ENCODE data around the gene LRRC61. TPM values are rescaled to one million over a fixed set of nuclear protein-coding genes. Genes with fewer than 3 reads are reported as not detected.
"Not testable (repeated sequence)": the region's sequence is repeated elsewhere in the genome, so short reads cannot be mapped to it uniquely, and the experiment has no call there.

LRRC61 gene
- total RNA-seq, 2 experiments from 2014 or later: 3.1 to 5.0 TPM

DNA sequence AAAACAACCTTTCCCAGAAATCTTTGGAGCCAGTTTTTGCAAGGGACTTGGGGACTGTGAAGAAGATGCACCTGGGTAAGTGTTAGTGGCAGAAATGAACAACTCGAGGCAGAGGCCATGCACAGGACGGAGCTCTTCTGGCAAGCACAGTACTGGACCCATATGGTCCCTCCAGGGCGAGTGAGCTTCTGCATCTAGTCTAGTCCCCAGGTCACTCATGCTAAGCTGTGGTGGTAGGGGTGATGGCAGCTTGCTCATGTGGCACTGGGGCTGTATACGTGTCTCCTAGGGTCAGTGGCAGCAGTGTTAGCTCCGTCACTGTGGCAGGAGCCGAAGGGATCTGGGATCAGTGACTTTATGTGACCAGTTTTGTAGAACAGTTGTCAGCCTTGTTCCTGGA lies 9.3 kb upstream of the LRRC61 start:
- intact Hi-C loops (cut with DNase I, micrococcal nuclease): no loop called here
- no peak overlapping the region for H3K27ac ChIP-seq (ENCODE audit: low read depth in 1 of 2, low read length in 2 of 2)
- Mint-ChIP-seq H3K27me3 (no peaks in the 10 kb centered on the region), H3K36me3 (ENCODE audit: low read depth) (peaks cover 5% of the 10 kb centered on the region), H3K4me1 (ENCODE audit: low read depth) (no peaks in the 10 kb centered on the region), H3K27ac (no peak overlapping the region), H3K9me3 (no peaks in the 10 kb centered on the region), H3K4me3 (no peak overlapping the region)
- no peaks in the 10 kb centered on the region for H3K36me3 ChIP-seq (ENCODE audit: insufficient read depth, low read length)
- ATAC-seq (ENCODE audit: poor library complexity) (no peak), DNase-seq (no peak)
- H3K4me1 ChIP-seq (ENCODE audit: insufficient read depth, low read length): no peaks in the 10 kb centered on the region
- H3K9me3 ChIP-seq (ENCODE audit: control insufficient read depth in 1 of 2, insufficient read depth in 1 of 2, low read length in 2 of 2): no peaks in the 10 kb centered on the region
- no peak for TF ChIP-seq CTCF (IDR thresholded peaks at IDR 0.05)
- CTCF ChIA-PET: no interaction called here
- POLR2A ChIA-PET: no interaction called here
- H3K4me3 ChIP-seq (ENCODE audit: low read length): no peak overlapping the region
- H3K27me3 ChIP-seq (ENCODE audit: control insufficient read depth in 1 of 2, insufficient read depth in 2 of 2, low read length in 2 of 2): no peaks in the 10 kb centered on the region

DNA sequence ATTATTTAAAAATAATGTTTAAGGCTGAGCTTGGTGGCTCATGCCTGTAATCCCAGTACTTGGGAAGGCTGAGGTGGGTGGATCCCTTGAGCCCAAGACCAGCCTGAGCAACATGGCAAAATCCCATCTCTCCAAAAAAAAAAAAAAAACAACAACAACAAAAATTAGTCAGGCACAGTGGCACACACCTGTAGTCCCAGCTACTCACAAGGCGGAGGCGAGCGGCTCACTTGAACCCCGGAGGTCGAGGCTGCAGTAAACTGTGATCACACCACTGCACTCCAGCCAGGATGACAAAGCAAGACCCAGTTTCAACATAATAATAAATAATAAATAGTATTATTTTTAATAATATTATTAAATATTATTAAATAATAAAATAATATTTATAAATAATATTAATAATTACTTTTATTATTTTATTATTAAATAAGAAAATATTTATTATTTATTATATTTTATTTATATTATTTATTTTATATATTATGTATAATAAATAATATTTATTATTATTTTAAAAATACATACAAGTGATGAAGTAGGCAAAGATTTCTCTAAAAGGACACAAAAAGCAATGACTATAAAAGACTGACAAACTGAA lies 8.4 kb upstream of the LRRC61 start:
- ChIA-PET POLR2A (no interaction called here), CTCF (no interaction called here)
- DNase-seq (no peak), ATAC-seq (ENCODE audit: poor library complexity) (no peak)
- intact Hi-C loops (cut with DNase I, micrococcal nuclease): no loop called here
- Mint-ChIP-seq H3K27me3 (no peaks in the 10 kb centered on the region), H3K27ac (no peak overlapping the region), H3K4me1 (ENCODE audit: low read depth) (no peaks in the 10 kb centered on the region), H3K4me3 (no peak overlapping the region), H3K9me3 (no peaks in the 10 kb centered on the region), H3K36me3 (ENCODE audit: low read depth) (peaks cover 5% of the 10 kb centered on the region)
- Histone ChIP-seq H3K27ac (ENCODE audit: low read depth in 1 of 2, low read length in 2 of 2) (no peak overlapping the region), H3K4me3 (ENCODE audit: low read length) (no peak overlapping the region), H3K27me3 (ENCODE audit: control insufficient read depth in 1 of 2, insufficient read depth in 2 of 2, low read length in 2 of 2) (no peaks in the 10 kb centered on the region), H3K9me3 (ENCODE audit: control insufficient read depth in 1 of 2, insufficient read depth in 1 of 2, low read length in 2 of 2) (no peaks in the 10 kb centered on the region), H3K36me3 (ENCODE audit: insufficient read depth, low read length) (no peaks in the 10 kb centered on the region), H3K4me1 (ENCODE audit: insufficient read depth, low read length) (no peaks in the 10 kb centered on the region)
- TF ChIP-seq CTCF (IDR thresholded peaks at IDR 0.05): no peak

DNA sequence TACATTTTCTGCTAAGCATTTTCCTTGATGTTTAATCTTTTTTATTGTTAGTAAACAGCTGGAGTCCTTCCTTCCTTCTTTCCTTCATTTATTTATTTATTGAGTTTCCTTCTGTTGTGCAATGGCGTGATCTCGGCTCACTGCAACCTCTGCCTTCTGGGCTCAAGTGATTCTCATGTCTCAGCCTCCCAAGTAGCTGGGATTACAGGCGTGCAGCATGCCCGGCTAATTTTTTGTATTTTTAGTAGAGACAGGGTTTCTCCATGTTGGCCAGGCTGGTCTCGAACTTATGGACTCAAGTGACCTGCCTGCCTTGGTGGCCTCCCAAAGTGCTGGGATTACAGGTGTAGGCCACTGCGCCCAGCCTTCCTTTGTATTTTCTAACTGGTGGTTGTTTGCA lies 6.2 kb upstream of the LRRC61 start:
- H3K27ac ChIP-seq (ENCODE audit: low read depth in 1 of 2, low read length in 2 of 2); POLR2A ChIA-PET; intact Hi-C loops (cut with DNase I, micrococcal nuclease); H3K4me3 ChIP-seq (ENCODE audit: low read length); H3K27me3 Mint-ChIP-seq; ATAC-seq (ENCODE audit: poor library complexity); H3K9me3 ChIP-seq (ENCODE audit: control insufficient read depth in 1 of 2, insufficient read depth in 1 of 2, low read length in 2 of 2); H3K4me3 Mint-ChIP-seq; H3K36me3 ChIP-seq (ENCODE audit: insufficient read depth, low read length); H3K27ac Mint-ChIP-seq; H3K36me3 Mint-ChIP-seq (ENCODE audit: low read depth); H3K27me3 ChIP-seq (ENCODE audit: control insufficient read depth in 1 of 2, insufficient read depth in 2 of 2, low read length in 2 of 2); H3K4me1 Mint-ChIP-seq (ENCODE audit: low read depth); CTCF ChIA-PET; H3K9me3 Mint-ChIP-seq; DNase-seq: not testable (repeated sequence)
- peaks cover 11% of the 10 kb centered on the region for H3K4me1 ChIP-seq (ENCODE audit: insufficient read depth, low read length)

- DNase-seq (no peak), ATAC-seq (ENCODE audit: poor library complexity) (no peak)
- Histone ChIP-seq H3K4me1 (ENCODE audit: insufficient read depth, low read length) (peaks cover 20% of the 10 kb centered on the region), H3K9me3 (ENCODE audit: control insufficient read depth in 1 of 2, insufficient read depth in 1 of 2, low read length in 2 of 2) (no peaks in the 10 kb centered on the region), H3K27me3 (ENCODE audit: control insufficient read depth in 1 of 2, insufficient read depth in 2 of 2, low read length in 2 of 2) (no peaks in the 10 kb centered on the region), H3K27ac (ENCODE audit: low read depth in 1 of 2, low read length in 2 of 2) (no peak overlapping the region), H3K36me3 (ENCODE audit: insufficient read depth, low read length) (no peaks in the 10 kb centered on the region), H3K4me3 (ENCODE audit: low read length) (no peak overlapping the region)
- Mint-ChIP-seq H3K4me3 (no peak overlapping the region), H3K36me3 (ENCODE audit: low read depth) (peaks cover 10% of the 10 kb centered on the region), H3K27ac (no peak overlapping the region), H3K27me3 (no peaks in the 10 kb centered on the region), H3K9me3 (no peaks in the 10 kb centered on the region), H3K4me1 (ENCODE audit: low read depth) (peaks cover 12% of the 10 kb centered on the region)
- CTCF ChIA-PET: no interaction called here
- intact Hi-C loops (cut with DNase I, micrococcal nuclease): no loop called here
- POLR2A ChIA-PET: no interaction called here
- TF ChIP-seq CTCF (IDR thresholded peaks at IDR 0.05): no peak
Observed at GRCh38 chr7:150317748-150318444, 5.3 kb upstream of the LRRC61 start.
